Endodermal cell (in vitro differentiated cells): ENCODE results near the gene LIN7C. TPM values are rescaled to one million over a fixed set of nuclear protein-coding genes. Genes with fewer than 3 reads are reported as not detected.

ENCODE experiments used
- DNase-seq: peaks from one replicate; pipeline ENCODE4 v3.0.0-alpha.2; 2017
- H3K27ac ChIP-seq: 2 replicates; pipeline ENCODE4 v1.5.1; 2013; ENCODE audit warnings: mild to moderate bottlenecking, low read depth, low read length, moderate library complexity
- H3K27me3 ChIP-seq: 2 replicates; pipeline ENCODE4 v1.6.1; 2013; ENCODE audit warnings: mild to moderate bottlenecking, low read length, moderate library complexity; ENCODE audit not compliant: insufficient read depth, control insufficient read depth, poor library complexity, severe bottlenecking
- H3K36me3 ChIP-seq: 2 replicates; pipeline ENCODE4 v1.7.0; 2013; ENCODE audit warnings: mild to moderate bottlenecking, low read length, moderate library complexity; ENCODE audit not compliant: control insufficient read depth, insufficient read depth
- H3K4me1 ChIP-seq: one replicate; pipeline ENCODE4 v1.7.0; 2013; ENCODE audit warnings: low read length; ENCODE audit not compliant: control insufficient read depth, insufficient read depth
- H3K4me3 ChIP-seq: 2 replicates; pipeline ENCODE4 v1.5.1; 2013; ENCODE audit warnings: mild to moderate bottlenecking, low read length, moderate library complexity
- H3K9ac ChIP-seq: 2 replicates; pipeline ENCODE4 v1.6.1; 2013; ENCODE audit warnings: mild to moderate bottlenecking, low read length, moderate library complexity; ENCODE audit not compliant: poor library complexity, severe bottlenecking; ENCODE audit errors: extremely low read depth
- H3K9me3 ChIP-seq: 2 replicates; pipeline ENCODE4 v1.6.1; 2013; ENCODE audit warnings: mild to moderate bottlenecking, low read length, moderate library complexity; ENCODE audit not compliant: control insufficient read depth
- H3K27ac Mint-ChIP-seq: 2 replicates; pipeline ENCODE4 v1.8.0; 2020; ENCODE audit warnings: mixed read lengths
- H3K27me3 Mint-ChIP-seq: 2 replicates; pipeline ENCODE4 v1.8.0; 2021; ENCODE audit warnings: mild to moderate bottlenecking, mixed read lengths; ENCODE audit not compliant: insufficient read depth
- H3K36me3 Mint-ChIP-seq: 2 replicates; pipeline ENCODE4 v1.8.0; 2020; ENCODE audit warnings: low read depth, mixed read lengths
- H3K4me1 Mint-ChIP-seq: 2 replicates; pipeline ENCODE4 v1.8.0; 2020; ENCODE audit warnings: mixed read lengths
- H3K4me3 Mint-ChIP-seq: 2 replicates; pipeline ENCODE4 v1.8.0; 2020; ENCODE audit warnings: mild to moderate bottlenecking, moderate library complexity, mixed read lengths
- H3K9me3 Mint-ChIP-seq: 2 replicates; pipeline ENCODE4 v1.8.0; 2020; ENCODE audit warnings: mild to moderate bottlenecking, mixed read lengths
- CTCF ChIP-seq: fragments of 200-600 bp; sonication (generic); conservative IDR thresholded peaks from 2 replicates; pipeline ENCODE4 v1.5.0; 2021; ENCODE audit warnings: antibody characterized with exemption, mild to moderate bottlenecking
- WGBS, 2 experiments: methylation state at CpG; one replicate each; pipeline versions ENCODE4 v1.1.5 to v1.1.7; 2013; ENCODE audit warnings: missing lambda C conversion rate in 2 of 2, mixed read lengths in 1 of 2; ENCODE audit not compliant: insufficient coverage in 1 of 2, insufficient read length in 1 of 2; 5-methylcytosine and 5-hydroxymethylcytosine counted together
- total RNA-seq, 2 donors: library from RNA; stranded (reverse); fragmentation: NEBNext Ultra II Directional in 1 of 2; extraction: Animal tissue kit (Norgen Biotek cat#: 25700) in 1 of 2; gene quantifications; 2 replicates in 1 of 2; 3 replicates in 1 of 2; pipeline ENCODE4 v1.2.1, GENCODE V29; 2021

Gene LIN7C
- total RNA-seq, 2 donors from 2014 or later: 28.3 to 39.6 TPM

- peaks cover 22% of the 10 kb centered on the region for H3K9me3 ChIP-seq
- Mint-ChIP-seq H3K36me3 (peaks cover 26% of the 10 kb centered on the region), H3K27ac (no peak overlapping the region), H3K4me3 (peak overlapping the region; percentile 18), H3K9me3 (peaks cover 19% of the 10 kb centered on the region), H3K4me1 (peaks cover 53% of the 10 kb centered on the region), H3K27me3 (no peaks in the 10 kb centered on the region)
- no peak overlapping the region for H3K27ac ChIP-seq
- TF ChIP-seq CTCF: no peak
- H3K9ac ChIP-seq: no peak overlapping the region
- H3K4me1 ChIP-seq: peaks cover 22% of the 10 kb centered on the region
- DNase-seq: no peak
- peak overlapping the region; percentile 6 for H3K4me3 ChIP-seq
- H3K27me3 ChIP-seq: no peaks in the 10 kb centered on the region
- peaks cover 14% of the 10 kb centered on the region for H3K36me3 ChIP-seq
Observed at GRCh38 chr11:27456795-27457329, 49.7 kb downstream of the LIN7C start.

- no peak for DNase-seq
- Mint-ChIP-seq H3K27ac (no peak overlapping the region), H3K4me3 (peak overlapping the region; percentile 18), H3K4me1 (peaks cover 59% of the 10 kb centered on the region), H3K9me3 (peaks cover 19% of the 10 kb centered on the region), H3K36me3 (peaks cover 26% of the 10 kb centered on the region), H3K27me3 (no peaks in the 10 kb centered on the region)
- Histone ChIP-seq H3K9me3 (peaks cover 22% of the 10 kb centered on the region), H3K36me3 (peaks cover 15% of the 10 kb centered on the region), H3K4me3 (peak overlapping the region; percentile 6), H3K9ac (no peak overlapping the region), H3K4me1 (peaks cover 27% of the 10 kb centered on the region), H3K27ac (no peak overlapping the region), H3K27me3 (no peaks in the 10 kb centered on the region)
- TF ChIP-seq CTCF: no peak
- 90% methylated on average over 2 of the region's 2 CpGs; no CpG with 5 or more reads in 1 of the 2 experiments for WGBS, 2 experiments
Observed at GRCh38 chr11:27456140-27456794, 50.3 kb downstream of the LIN7C start.

GRCh38 chr11:27455667-27456066 is 50.9 kb downstream of the LIN7C start:
- H3K27me3 ChIP-seq: no peaks in the 10 kb centered on the region
- peaks cover 61% of the 10 kb centered on the region for H3K4me1 Mint-ChIP-seq
- H3K27ac Mint-ChIP-seq: no peak overlapping the region
- peaks cover 26% of the 10 kb centered on the region for H3K36me3 Mint-ChIP-seq
- H3K4me1 ChIP-seq: peaks cover 26% of the 10 kb centered on the region
- WGBS, 2 experiments: 97 to 100% methylated on average over 1 to 4 of the region's 4 CpGs
- H3K9me3 Mint-ChIP-seq: peaks cover 19% of the 10 kb centered on the region
- H3K9me3 ChIP-seq: peaks cover 22% of the 10 kb centered on the region
- DNase-seq: no peak
- peaks cover 15% of the 10 kb centered on the region for H3K36me3 ChIP-seq
- H3K4me3 Mint-ChIP-seq: peak overlapping the region; percentile 18
- H3K27me3 Mint-ChIP-seq: no peaks in the 10 kb centered on the region
- H3K9ac ChIP-seq: no peak overlapping the region
- TF ChIP-seq CTCF: no peak
- no peak overlapping the region for H3K4me3 ChIP-seq
- no peak overlapping the region for H3K27ac ChIP-seq
